PC-9 (cell line): ENCODE data around the gene SMARCD1.

Experiments used
- CTCF ChIP-seq: fragments of 200-600 bp; sonication (generic); conservative IDR thresholded peaks from 2 replicates; pipeline ENCODE4 v1.6.1; 2017; ENCODE audit warnings: mixed run types, antibody characterized with exemption, mild to moderate bottlenecking, moderate library complexity
- EZH2 ChIP-seq: fragments of 200-600 bp; sonication (generic); IDR thresholded peaks from 2 replicates; pipeline ENCODE4 v1.8.0; 2017; ENCODE audit warnings: antibody characterized with exemption, low read depth

GRCh38 chr12:50043854-50044253, 41.3 kb upstream of the SMARCD1 start:
- TF ChIP-seq CTCF (no peak), EZH2 (no peak)
